ENCODE measurements around the gene GREB1. TPM values are rescaled to one million over a fixed set of nuclear protein-coding genes. Genes with fewer than 3 reads are reported as not detected.

The GREB1 gene
- total and polyA plus RNA-seq, 4 experiments from 2014 or later = 0.19 to 1.1 TPM; not detected in 2

- no peaks in the 10 kb centered on the region for H3K36me3 ChIP-seq (ENCODE audit: insufficient read depth, low read length)
- peaks cover 0 to 7% (median 5%) of the 10 kb centered on the region in 4 donors for H3K4me1 Mint-ChIP-seq
- no peaks in the 10 kb centered on the region for H3K9me3 Mint-ChIP-seq
- H3K27ac Mint-ChIP-seq = no peak overlapping the region
- peaks cover 16 to 18% of the 10 kb centered on the region in 2 donors for H3K27me3 Mint-ChIP-seq
- H3K27me3 ChIP-seq (ENCODE audit: insufficient read depth, low read length) = no peaks in the 10 kb centered on the region
- no peak overlapping the region for H3K27ac ChIP-seq (ENCODE audit: low read depth, low read length)
- no peaks in the 10 kb centered on the region for H3K9me3 ChIP-seq (ENCODE audit: control insufficient read depth in 1 of 2, low read length in 2 of 2)
- ChIA-PET POLR2A (ENCODE audit: partially characterized antibody) (no interaction called here), CTCF (ENCODE audit: partially characterized antibody) (interaction anchor here (1.0 to 4.4 kb wide), 3 partner anchors 11 to 96 kb away, joined by 3 to 12 read pairs (median 10); no protein-coding TSS in a partner anchor)
- no peak for DNase-seq
- H3K4me3 Mint-ChIP-seq = no peak overlapping the region
- intact Hi-C loops (cut with micrococcal nuclease) = loop anchor here (10.0 kb wide), 1 partner anchor 198 kb away; no protein-coding TSS in a partner anchor
- no peaks in the 10 kb centered on the region for H3K36me3 Mint-ChIP-seq
- H3K4me3 ChIP-seq (ENCODE audit: low read length in 2 of 2) = no peak overlapping the region
- H3K4me1 ChIP-seq (ENCODE audit: insufficient read depth, low read length) = peaks cover 3% of the 10 kb centered on the region
These were observed 148.7 kb downstream of the GREB1 start for GRCh38 chr2:11682590-11682915.

GRCh38 chr2:11683476-11683875 is 149.6 kb downstream of the GREB1 start:
- no peaks in the 10 kb centered on the region for H3K9me3 Mint-ChIP-seq
- no peak overlapping the region for H3K4me3 ChIP-seq (ENCODE audit: low read length in 2 of 2)
- H3K4me1 Mint-ChIP-seq = peaks cover 6 to 13% (median 9%) of the 10 kb centered on the region in 4 donors
- no peak overlapping the region for H3K27ac ChIP-seq (ENCODE audit: low read depth, low read length)
- H3K4me3 Mint-ChIP-seq = no peak overlapping the region
- peaks cover 10% of the 10 kb centered on the region for H3K4me1 ChIP-seq (ENCODE audit: insufficient read depth, low read length)
- POLR2A ChIA-PET (ENCODE audit: partially characterized antibody) = no interaction called here
- H3K27me3 Mint-ChIP-seq = peaks cover 11 to 14% of the 10 kb centered on the region in 2 donors
- no peaks in the 10 kb centered on the region for H3K9me3 ChIP-seq (ENCODE audit: control insufficient read depth in 1 of 2, low read length in 2 of 2)
- H3K36me3 Mint-ChIP-seq = no peaks in the 10 kb centered on the region
- no peak overlapping the region for H3K27ac Mint-ChIP-seq
- CTCF ChIA-PET (ENCODE audit: partially characterized antibody) = interaction anchor here (1.0 to 4.4 kb wide), 4 partner anchors 9 to 96 kb away, joined by 4 to 12 read pairs (median 6); no protein-coding TSS in a partner anchor
- no peaks in the 10 kb centered on the region for H3K36me3 ChIP-seq (ENCODE audit: insufficient read depth, low read length)
- intact Hi-C loops (cut with micrococcal nuclease) = loop anchor here (10.0 kb wide), 1 partner anchor 199 kb away; no protein-coding TSS in a partner anchor
- DNase-seq = no peak
- H3K27me3 ChIP-seq (ENCODE audit: insufficient read depth, low read length) = no peaks in the 10 kb centered on the region

- Histone ChIP-seq H3K27ac (ENCODE audit: low read depth, low read length) (no peak overlapping the region), H3K4me1 (ENCODE audit: insufficient read depth, low read length) (peaks cover 14% of the 10 kb centered on the region), H3K4me3 (ENCODE audit: low read length in 2 of 2) (no peak overlapping the region), H3K9me3 (ENCODE audit: control insufficient read depth in 1 of 2, low read length in 2 of 2) (no peaks in the 10 kb centered on the region), H3K27me3 (ENCODE audit: insufficient read depth, low read length) (no peaks in the 10 kb centered on the region), H3K36me3 (ENCODE audit: insufficient read depth, low read length) (no peaks in the 10 kb centered on the region)
- H3K4me3 Mint-ChIP-seq = no peak overlapping the region
- H3K36me3 Mint-ChIP-seq = no peaks in the 10 kb centered on the region
- H3K9me3 Mint-ChIP-seq = no peaks in the 10 kb centered on the region
- peaks cover 7 to 13% of the 10 kb centered on the region in 2 donors for H3K27me3 Mint-ChIP-seq
- DNase-seq = no peak
- ChIA-PET CTCF (ENCODE audit: partially characterized antibody) (interaction anchor here (1.0 to 4.4 kb wide), 4 partner anchors 9 to 96 kb away, joined by 4 to 12 read pairs (median 6); no protein-coding TSS in a partner anchor), POLR2A (ENCODE audit: partially characterized antibody) (no interaction called here)
- peaks cover 8 to 16% (median 11%) of the 10 kb centered on the region in 4 donors for H3K4me1 Mint-ChIP-seq
- intact Hi-C loops (cut with micrococcal nuclease) = loop anchor here (10.0 kb wide), 1 partner anchor 199 kb away; no protein-coding TSS in a partner anchor
- H3K27ac Mint-ChIP-seq = no peak overlapping the region
These were observed 150.1 kb downstream of the GREB1 start for GRCh38 chr2:11683966-11684365.

GRCh38 chr2:11684894-11685460 is 151.1 kb downstream of the GREB1 start:
- Histone ChIP-seq H3K4me1 (ENCODE audit: insufficient read depth, low read length) (peaks cover 14% of the 10 kb centered on the region), H3K27me3 (ENCODE audit: insufficient read depth, low read length) (no peaks in the 10 kb centered on the region), H3K27ac (ENCODE audit: low read depth, low read length) (no peak overlapping the region), H3K36me3 (ENCODE audit: insufficient read depth, low read length) (no peaks in the 10 kb centered on the region), H3K4me3 (ENCODE audit: low read length in 2 of 2) (no peak overlapping the region), H3K9me3 (ENCODE audit: control insufficient read depth in 1 of 2, low read length in 2 of 2) (no peaks in the 10 kb centered on the region)
- H3K27ac Mint-ChIP-seq = peak overlapping the region in 1 of 7 donors; percentile 43
- H3K36me3 Mint-ChIP-seq = no peaks in the 10 kb centered on the region
- no peaks in the 10 kb centered on the region for H3K9me3 Mint-ChIP-seq
- no peak for DNase-seq
- intact Hi-C loops (cut with micrococcal nuclease) = loop anchor here (10.0 kb wide), 1 partner anchor 200 kb away; no protein-coding TSS in a partner anchor
- H3K27me3 Mint-ChIP-seq = peaks cover 7 to 13% of the 10 kb centered on the region in 2 donors
- POLR2A ChIA-PET (ENCODE audit: partially characterized antibody) = no interaction called here
- CTCF ChIA-PET (ENCODE audit: partially characterized antibody) = interaction anchor here (16.4 kb wide), 1 partner anchor 97 kb away, joined by 476 read pairs; no protein-coding TSS in a partner anchor
- H3K4me3 Mint-ChIP-seq = no peak overlapping the region
- peaks cover 8 to 16% (median 11%) of the 10 kb centered on the region in 4 donors for H3K4me1 Mint-ChIP-seq

GRCh38 chr2:11685906-11686470 is 152.1 kb downstream of the GREB1 start:
- intact Hi-C loops (cut with micrococcal nuclease) = loop anchor here (10.0 kb wide), 1 partner anchor 201 kb away; no protein-coding TSS in a partner anchor
- H3K4me1 ChIP-seq (ENCODE audit: insufficient read depth, low read length) = peaks cover 14% of the 10 kb centered on the region
- POLR2A ChIA-PET (ENCODE audit: partially characterized antibody) = no interaction called here

GRCh38 chr2:11687736-11688135 is 153.9 kb downstream of the GREB1 start:
- Mint-ChIP-seq H3K4me1 (peaks cover 3 to 10% (median 8%) of the 10 kb centered on the region in 4 donors), H3K27ac (no peak overlapping the region), H3K9me3 (no peaks in the 10 kb centered on the region), H3K36me3 (no peaks in the 10 kb centered on the region), H3K4me3 (peak overlapping the region in 1 of 8 donors; percentile 51), H3K27me3 (peaks cover 7 to 10% of the 10 kb centered on the region in 2 donors)
- Histone ChIP-seq H3K9me3 (ENCODE audit: control insufficient read depth in 1 of 2, low read length in 2 of 2) (no peaks in the 10 kb centered on the region), H3K4me3 (ENCODE audit: low read length in 2 of 2) (no peak overlapping the region), H3K27me3 (ENCODE audit: insufficient read depth, low read length) (no peaks in the 10 kb centered on the region), H3K36me3 (ENCODE audit: insufficient read depth, low read length) (no peaks in the 10 kb centered on the region), H3K4me1 (ENCODE audit: insufficient read depth, low read length) (peaks cover 11% of the 10 kb centered on the region), H3K27ac (ENCODE audit: low read depth, low read length) (no peak overlapping the region)
- no peak for DNase-seq
- intact Hi-C loops (cut with micrococcal nuclease) = loop anchor here (1.0 to 10.0 kb wide), 3 partner anchors 92 to 1319 kb away; no protein-coding TSS in a partner anchor
- ChIA-PET POLR2A (ENCODE audit: partially characterized antibody) (interaction anchor here (1.2 to 1.3 kb wide), 2 partner anchors 59 to 92 kb away, joined by 3 to 5 read pairs; no protein-coding TSS in a partner anchor), CTCF (ENCODE audit: partially characterized antibody) (interaction anchor here (0.7 to 16.4 kb wide), 20 partner anchors 9 to 1320 kb away, joined by 3 to 476 read pairs (median 4); partner anchors contain the start of gene LPIN1)

More at GRCh38 chr2:11685906-11686470, 152.1 kb downstream of the GREB1 start:
- peaks cover 8 to 16% (median 11%) of the 10 kb centered on the region in 4 donors for H3K4me1 Mint-ChIP-seq
- no peaks in the 10 kb centered on the region for H3K9me3 Mint-ChIP-seq
- no peaks in the 10 kb centered on the region for H3K36me3 Mint-ChIP-seq
- Histone ChIP-seq H3K27me3 (ENCODE audit: insufficient read depth, low read length) (no peaks in the 10 kb centered on the region), H3K9me3 (ENCODE audit: control insufficient read depth in 1 of 2, low read length in 2 of 2) (no peaks in the 10 kb centered on the region), H3K4me3 (ENCODE audit: low read length in 2 of 2) (no peak overlapping the region), H3K36me3 (ENCODE audit: insufficient read depth, low read length) (no peaks in the 10 kb centered on the region), H3K27ac (ENCODE audit: low read depth, low read length) (no peak overlapping the region)
- H3K4me3 Mint-ChIP-seq = peak overlapping the region in 1 of 8 donors; percentile 42
- no peak overlapping the region for H3K27ac Mint-ChIP-seq
- no peak for DNase-seq
- H3K27me3 Mint-ChIP-seq = peaks cover 7 to 10% of the 10 kb centered on the region in 2 donors
- CTCF ChIA-PET (ENCODE audit: partially characterized antibody) = interaction anchor here (16.4 kb wide), 1 partner anchor 96 kb away, joined by 476 read pairs; no protein-coding TSS in a partner anchor

All from CD4-positive, alpha-beta memory T cell (primary cell).